Smooth muscle cell (in vitro differentiated cells): ENCODE measurements around the gene RNF103. TPM values are rescaled to one million over a fixed set of nuclear protein-coding genes. Genes with fewer than 3 reads are reported as not detected.
"Not testable (repeated sequence)": the region's sequence is repeated elsewhere in the genome, so short reads cannot be mapped to it uniquely, and the experiment has no call there.

ENCODE experiments used
- DNase-seq: peaks from one replicate; lab custom pipeline; 2025; ENCODE audit not compliant: unreplicated experiment; lab: John Stamatoyannopoulos, UW
- H2AFZ ChIP-seq: fragments of 200-600 bp; sonication (generic); 2 replicates; pipeline ENCODE4 v1.6.0; 2016; ENCODE audit warnings: antibody characterized with exemption, low read depth, mild to moderate bottlenecking
- H3F3A ChIP-seq: fragments of 200-600 bp; sonication (generic); 2 replicates; pipeline ENCODE4 v1.6.0; 2017; ENCODE audit warnings: antibody characterized with exemption, low read depth
- H3K27ac ChIP-seq: fragments of 200-600 bp; sonication (generic); 2 replicates; pipeline ENCODE4 v1.5.1; 2016; ENCODE audit warnings: low read depth, mild to moderate bottlenecking
- H3K27me3 ChIP-seq: fragments of 200-600 bp; sonication (generic); 2 replicates; pipeline ENCODE4 v1.6.1; 2016; ENCODE audit warnings: low read depth, mild to moderate bottlenecking
- H3K36me3 ChIP-seq: fragments of 200-600 bp; sonication (generic); 2 replicates; pipeline ENCODE4 v1.5.1; 2016; ENCODE audit warnings: low read depth
- H3K4me1 ChIP-seq: fragments of 200-600 bp; sonication (generic); 2 replicates; pipeline ENCODE4 v1.5.1; 2016; ENCODE audit warnings: low read depth
- H3K4me2 ChIP-seq: fragments of 200-600 bp; sonication (generic); 2 replicates; pipeline ENCODE4 v1.6.0; 2016; ENCODE audit warnings: mild to moderate bottlenecking
- H3K4me3 ChIP-seq: fragments of 200-600 bp; sonication (generic); 2 replicates; pipeline ENCODE4 v1.5.1; 2016; ENCODE audit warnings: mild to moderate bottlenecking
- H3K79me2 ChIP-seq: fragments of 200-600 bp; sonication (generic); 2 replicates; pipeline ENCODE4 v1.6.0; 2016; ENCODE audit warnings: low read depth, mild to moderate bottlenecking
- H3K9ac ChIP-seq: fragments of 200-600 bp; sonication (generic); 2 replicates; pipeline ENCODE4 v1.6.0; 2016; ENCODE audit warnings: low read depth
- H3K9me3 ChIP-seq: fragments of 200-600 bp; sonication (generic); replicated peaks from 2 replicates; pipeline ENCODE4 v1.5.1; 2016; ENCODE audit warnings: low read depth
- H4K20me1 ChIP-seq: fragments of 200-600 bp; sonication (generic); 2 replicates; pipeline ENCODE4 v1.6.0; 2016; ENCODE audit warnings: low read depth
- WGBS: methylation state at CpG from one replicate; pipeline ENCODE4 v1.1.7; 2016; ENCODE audit warnings: low lambda C conversion rate; 5-methylcytosine and 5-hydroxymethylcytosine counted together
- polyA plus RNA-seq: library from polyadenylated mRNA; unstranded; fragments of >200 nt; fragmentation: Nextera tagmentation; extraction: Ambion mirVana; gene quantifications from 2 replicates; pipeline ENCODE4 v1.2.1, GENCODE V29; 2016
- total RNA-seq: library from RNA; depleted of rRNA; stranded (reverse); fragments of >200 nt; gene quantifications from 2 replicates; pipeline ENCODE4 v1.2.3, GENCODE V29; 2014
- TF ChIP-seq, protein P1 (sequence below): fragments of 200-600 bp; sonication (generic); IDR thresholded peaks from 2 replicates; pipeline ENCODE4 v1.5.1; 2017; ENCODE audit warnings: borderline replicate concordance, mild to moderate bottlenecking, antibody characterized with exemption; ENCODE audit not compliant: insufficient read depth, poor library complexity, severe bottlenecking

Gene RNF103
- total and polyA plus RNA-seq, 2 experiments from 2014 or later = 14.8 to 21.5 TPM

DNA sequence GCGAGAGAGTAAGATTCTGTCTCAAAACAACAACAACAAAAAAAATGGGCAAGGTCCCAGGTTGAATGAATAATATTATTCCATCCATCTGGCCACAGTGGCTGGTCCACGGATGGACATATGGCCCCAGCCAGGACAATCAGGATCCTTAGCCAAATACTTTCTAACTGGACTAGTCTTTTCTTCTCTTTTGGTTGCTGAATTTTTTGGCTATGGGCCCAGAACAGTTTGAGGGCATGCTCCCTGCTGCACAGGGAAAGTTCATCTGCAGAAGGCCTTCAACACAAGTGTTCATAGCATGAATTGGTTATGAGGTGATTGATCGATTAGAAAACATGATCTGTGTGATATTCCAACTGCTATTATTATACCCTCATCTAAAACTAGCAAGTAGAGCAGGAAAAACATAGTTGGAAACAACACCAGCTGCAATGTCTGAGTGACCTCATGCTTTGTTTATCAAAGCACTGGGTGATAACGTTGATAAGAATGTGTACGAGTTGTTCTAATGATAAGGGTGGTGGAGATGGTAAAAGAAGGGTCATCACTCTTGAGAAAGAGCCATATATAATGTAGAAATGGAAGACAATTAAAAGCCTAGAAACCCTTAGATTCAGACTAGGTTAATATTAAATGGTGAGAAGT, 47.8 kb upstream of the RNF103 start:
- no peak for DNase-seq
- TF ChIP-seq, protein P1, sequence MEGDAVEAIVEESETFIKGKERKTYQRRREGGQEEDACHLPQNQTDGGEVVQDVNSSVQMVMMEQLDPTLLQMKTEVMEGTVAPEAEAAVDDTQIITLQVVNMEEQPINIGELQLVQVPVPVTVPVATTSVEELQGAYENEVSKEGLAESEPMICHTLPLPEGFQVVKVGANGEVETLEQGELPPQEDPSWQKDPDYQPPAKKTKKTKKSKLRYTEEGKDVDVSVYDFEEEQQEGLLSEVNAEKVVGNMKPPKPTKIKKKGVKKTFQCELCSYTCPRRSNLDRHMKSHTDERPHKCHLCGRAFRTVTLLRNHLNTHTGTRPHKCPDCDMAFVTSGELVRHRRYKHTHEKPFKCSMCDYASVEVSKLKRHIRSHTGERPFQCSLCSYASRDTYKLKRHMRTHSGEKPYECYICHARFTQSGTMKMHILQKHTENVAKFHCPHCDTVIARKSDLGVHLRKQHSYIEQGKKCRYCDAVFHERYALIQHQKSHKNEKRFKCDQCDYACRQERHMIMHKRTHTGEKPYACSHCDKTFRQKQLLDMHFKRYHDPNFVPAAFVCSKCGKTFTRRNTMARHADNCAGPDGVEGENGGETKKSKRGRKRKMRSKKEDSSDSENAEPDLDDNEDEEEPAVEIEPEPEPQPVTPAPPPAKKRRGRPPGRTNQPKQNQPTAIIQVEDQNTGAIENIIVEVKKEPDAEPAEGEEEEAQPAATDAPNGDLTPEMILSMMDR = no peak
- Histone ChIP-seq H3K4me1 (no peaks in the 10 kb centered on the region), H3K4me2 (no peak overlapping the region), H3K27ac (no peak overlapping the region), H3K4me3 (no peak overlapping the region), H3K36me3 (no peaks in the 10 kb centered on the region), H3K9ac (no peak overlapping the region), H3F3A (no peaks in the 10 kb centered on the region), H3K27me3 (no peaks in the 10 kb centered on the region), H3K79me2 (no peaks in the 10 kb centered on the region), H4K20me1 (no peaks in the 10 kb centered on the region), H3K9me3 (no peaks in the 10 kb centered on the region), H2AFZ (no peak overlapping the region)
- 68% methylated on average over 5 of the region's 5 CpGs for WGBS

DNA sequence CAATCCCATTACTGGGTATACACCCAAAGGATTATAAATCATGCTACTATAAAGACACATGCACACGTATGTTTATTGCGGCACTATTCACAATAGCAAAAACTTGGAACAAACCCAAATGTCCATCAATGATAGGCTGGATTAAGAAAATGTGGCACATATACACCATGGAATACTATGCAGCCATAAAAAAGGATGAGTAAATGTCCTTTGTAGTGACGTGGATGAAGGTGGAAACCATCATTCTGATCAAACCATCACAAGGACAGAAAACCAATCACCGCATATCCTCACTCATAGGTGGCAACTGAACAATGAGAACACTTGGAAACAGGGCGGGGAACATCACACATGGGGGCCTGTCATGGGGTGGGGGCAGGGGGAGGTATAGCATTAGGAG, 45.7 kb upstream of the RNF103 start:
- not testable (repeated sequence) for H3K4me1 ChIP-seq, H3K27ac ChIP-seq, DNase-seq, H2AFZ ChIP-seq, H3K27me3 ChIP-seq, H4K20me1 ChIP-seq, H3K9ac ChIP-seq, H3K79me2 ChIP-seq, H3K36me3 ChIP-seq, H3K4me2 ChIP-seq, H3K9me3 ChIP-seq, H3F3A ChIP-seq, H3K4me3 ChIP-seq
- WGBS = 94% methylated on average over 5 of the region's 5 CpGs

DNA sequence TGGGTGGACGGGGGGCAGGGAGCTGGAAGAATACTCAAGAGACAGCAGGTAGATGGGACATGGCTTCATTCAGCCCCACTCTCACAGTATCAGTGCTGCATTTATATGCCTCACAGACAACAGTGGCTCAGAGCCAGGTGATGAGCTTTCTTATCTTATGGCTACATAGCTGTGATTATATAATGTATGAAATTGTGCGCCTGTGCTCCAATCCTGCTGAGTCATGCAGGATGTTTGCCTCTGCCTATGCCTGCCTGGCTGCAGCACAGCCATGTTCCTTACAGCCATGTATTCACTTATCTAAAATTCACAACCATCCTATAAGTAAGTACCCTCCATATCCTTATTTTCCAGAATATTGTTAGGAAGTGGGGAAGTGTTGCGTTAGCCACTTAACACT, 37.7 kb upstream of the RNF103 start:
- Histone ChIP-seq H3K4me1 (no peaks in the 10 kb centered on the region), H3K27ac (no peak overlapping the region), H3K9ac (no peak overlapping the region), H2AFZ (no peak overlapping the region), H3K27me3 (no peaks in the 10 kb centered on the region), H3K4me3 (no peak overlapping the region), H4K20me1 (no peaks in the 10 kb centered on the region), H3K9me3 (no peaks in the 10 kb centered on the region), H3F3A (no peaks in the 10 kb centered on the region), H3K79me2 (no peaks in the 10 kb centered on the region), H3K4me2 (no peak overlapping the region), H3K36me3 (no peaks in the 10 kb centered on the region)
- WGBS = 85% methylated on average over 3 of the region's 3 CpGs
- DNase-seq = no peak
- TF ChIP-seq, protein P1 = no peak

DNA sequence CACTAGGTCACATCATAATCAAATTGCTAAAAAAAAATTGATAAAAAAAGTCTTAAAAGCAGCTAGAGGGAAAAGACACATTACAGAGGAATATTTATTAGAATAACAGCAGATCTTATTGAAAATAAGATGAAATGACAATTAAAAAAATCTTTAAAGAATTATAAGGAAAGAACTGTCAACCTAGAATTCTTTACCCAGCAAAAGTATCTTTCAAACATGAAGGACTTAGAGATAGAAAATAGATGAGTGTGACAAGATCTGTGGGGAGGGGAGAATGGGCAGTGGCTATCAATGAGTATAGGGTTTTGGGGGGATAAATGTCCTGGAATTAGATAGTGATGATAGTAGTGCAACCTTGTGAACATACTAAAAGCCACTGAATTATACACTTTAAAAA, 26.5 kb upstream of the RNF103 start:
- no peak overlapping the region for H3K27ac ChIP-seq
- H3K4me3 ChIP-seq = no peak overlapping the region
- no peak overlapping the region for H2AFZ ChIP-seq
- H3K9ac ChIP-seq = no peak overlapping the region
- DNase-seq = no peak
- H3K4me1 ChIP-seq = no peaks in the 10 kb centered on the region
- no peaks in the 10 kb centered on the region for H4K20me1 ChIP-seq
- H3K9me3 ChIP-seq = peaks cover 7% of the 10 kb centered on the region
- no peaks in the 10 kb centered on the region for H3K36me3 ChIP-seq
- H3F3A ChIP-seq = no peaks in the 10 kb centered on the region
- H3K4me2 ChIP-seq = no peak overlapping the region
- no peaks in the 10 kb centered on the region for H3K79me2 ChIP-seq
- no peaks in the 10 kb centered on the region for H3K27me3 ChIP-seq
- TF ChIP-seq, protein P1 = no peak
